HPDE6-E6E7 (cell line): Measurements from ENCODE around the gene TMEM14C.

ENCODE experiments used
- DNase-seq: peaks from one replicate; pipeline ENCODE4 v3.0.0; 2011; ENCODE audit warnings: missing footprints; ENCODE audit errors: extremely low spot score

The TMEM14C gene

DNA sequence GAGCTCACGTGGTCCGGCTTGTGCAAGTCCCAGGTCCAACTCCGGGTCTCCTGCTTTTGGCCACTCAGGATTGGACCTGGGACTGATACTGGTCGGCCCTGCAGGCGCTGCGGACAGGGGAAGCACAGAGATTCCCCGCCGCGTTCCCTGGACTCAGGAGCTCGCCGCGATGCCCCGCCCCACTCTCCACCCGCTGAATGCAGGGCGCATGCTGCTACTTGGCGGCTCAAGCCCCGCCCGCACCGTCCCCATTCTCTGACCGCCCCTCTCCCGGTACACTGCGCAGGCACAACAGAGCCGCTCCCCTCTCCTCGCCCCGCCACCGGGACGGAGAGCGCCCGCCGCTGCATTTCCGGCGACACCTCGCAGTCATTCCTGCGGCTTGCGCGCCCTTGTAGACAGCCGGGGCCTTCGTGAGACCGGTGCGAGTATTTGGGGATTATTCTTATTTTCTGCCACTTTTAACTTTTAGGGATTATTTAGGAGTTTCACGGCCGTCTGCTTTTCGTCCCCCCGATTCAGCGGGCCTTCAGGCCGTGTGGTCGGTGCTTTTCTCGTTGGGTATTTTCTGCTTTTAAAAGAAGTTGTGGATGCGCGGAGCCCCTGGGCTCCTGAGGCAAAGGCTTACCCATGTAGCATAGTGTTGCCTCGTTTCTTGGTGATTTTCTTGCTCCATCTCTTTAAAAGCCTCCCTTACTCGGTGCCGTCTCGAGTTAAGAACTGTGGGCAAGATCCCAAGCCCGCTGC is at the start of gene TMEM14C:
Gene TMEM14C (plus strand): TSS at position 251 of the 747 bp plus-strand sequence. CDS start 1,544 bp downstream, outside the sequence.
- DNase-seq, result peak; percentile 96

DNA sequence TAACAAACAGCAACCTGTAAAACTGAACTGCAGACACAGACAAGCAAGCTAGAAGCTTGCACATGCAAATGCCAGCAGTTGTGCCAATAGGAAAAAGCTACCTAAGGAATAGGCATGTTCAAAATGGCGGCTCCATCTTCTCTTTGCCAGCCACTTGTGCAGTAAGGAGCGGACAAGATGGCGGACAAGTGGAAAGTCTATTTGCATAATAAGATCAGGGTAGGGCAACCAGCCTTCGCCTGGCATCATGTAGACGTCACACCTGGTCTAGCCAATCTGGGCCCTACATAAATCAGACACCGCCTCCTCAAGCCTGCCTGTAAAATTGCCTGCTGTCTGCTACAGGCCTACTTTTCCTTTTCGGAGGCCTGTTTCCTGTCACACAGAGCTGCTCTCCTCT is 46.5 kb upstream of the TMEM14C start:
- DNase-seq, result no peak

DNA sequence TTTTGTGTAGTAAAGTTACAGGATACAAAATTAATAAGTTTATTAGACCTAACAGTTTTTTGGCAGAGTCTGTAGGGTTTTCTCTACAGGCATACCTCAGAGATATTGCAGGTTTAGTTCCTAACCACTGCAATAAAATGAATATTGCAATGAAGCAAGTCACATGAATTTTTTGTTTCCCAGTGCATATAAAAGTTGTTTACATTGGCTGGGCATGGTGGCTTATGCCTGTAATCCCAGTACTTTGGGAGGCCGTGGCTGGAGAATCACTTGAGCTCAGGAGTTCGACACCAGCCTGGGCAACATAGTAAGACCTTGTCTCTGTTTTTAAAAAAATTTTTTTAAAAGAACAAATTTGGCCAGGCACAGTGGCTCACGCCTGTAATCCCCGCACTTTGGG is 44.4 kb upstream of the TMEM14C start:
- no peak for DNase-seq

DNA sequence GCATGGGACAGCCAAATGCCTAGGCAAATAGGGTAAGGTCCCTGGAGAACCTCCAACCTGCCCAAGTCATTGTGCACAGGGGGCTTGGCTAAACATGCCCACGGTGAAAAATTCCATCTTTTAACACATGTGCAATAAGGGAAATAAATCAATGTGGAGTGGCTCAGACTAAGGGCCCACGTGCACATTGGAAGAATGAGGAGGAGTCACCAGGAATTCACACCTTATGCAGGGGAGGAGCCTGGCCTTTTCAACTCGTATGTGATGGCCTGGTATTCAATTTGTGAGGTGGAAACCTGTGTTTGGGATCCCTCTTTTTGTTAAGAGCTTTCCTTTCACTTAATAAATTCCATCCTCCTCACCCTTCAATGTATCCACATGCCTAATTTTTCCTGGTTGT is 41.1 kb upstream of the TMEM14C start:
- no peak for DNase-seq

DNA sequence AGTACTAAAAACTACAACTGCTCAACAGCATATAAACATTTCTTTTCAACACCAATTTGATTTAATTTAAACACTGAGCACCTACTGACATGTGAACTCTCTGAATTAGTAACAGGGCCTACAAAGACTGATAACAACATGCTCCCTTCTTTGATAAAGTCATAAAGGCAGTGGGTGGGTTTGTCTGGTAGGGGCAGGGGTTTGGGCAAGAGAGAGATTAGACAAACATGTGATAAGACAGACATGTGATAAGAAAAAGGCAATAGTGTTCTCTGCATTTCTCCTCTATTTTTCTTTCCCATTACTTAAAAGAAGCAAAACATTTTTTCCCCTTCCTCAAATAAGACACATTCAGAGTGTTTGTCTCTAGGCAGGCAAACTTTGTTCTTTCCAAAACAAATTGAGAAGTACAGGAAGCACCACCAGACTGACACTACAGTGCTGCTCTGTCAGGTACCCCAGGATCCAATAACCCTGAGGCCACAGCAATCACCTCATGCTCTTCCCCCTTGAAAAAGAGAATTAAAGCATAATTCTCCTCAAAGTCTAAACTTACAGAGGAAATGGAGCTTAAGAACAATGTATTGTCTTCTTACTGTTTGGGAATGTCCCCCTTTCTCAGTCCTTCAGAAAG is 40.4 kb upstream of the TMEM14C start:
- no peak for DNase-seq

DNA sequence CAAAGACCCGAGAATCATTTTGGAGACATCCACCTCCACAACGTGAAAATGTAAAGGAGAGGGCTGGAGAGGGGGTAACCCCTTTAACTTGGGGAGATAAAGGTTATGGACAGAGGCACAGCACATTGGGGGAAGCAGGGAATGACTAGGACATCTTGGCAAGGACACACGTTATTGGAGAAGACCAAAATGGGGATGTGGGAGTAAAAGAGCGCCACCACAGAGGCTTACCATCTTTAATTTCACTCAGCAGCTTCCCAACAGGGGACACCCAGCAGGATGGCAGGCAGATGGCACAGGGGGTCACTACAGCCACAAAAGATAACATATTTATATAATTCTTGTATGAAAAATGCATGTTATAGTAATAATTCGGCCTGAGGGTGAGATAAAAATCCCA is 38.3 kb upstream of the TMEM14C start:
- no peak for DNase-seq

DNA sequence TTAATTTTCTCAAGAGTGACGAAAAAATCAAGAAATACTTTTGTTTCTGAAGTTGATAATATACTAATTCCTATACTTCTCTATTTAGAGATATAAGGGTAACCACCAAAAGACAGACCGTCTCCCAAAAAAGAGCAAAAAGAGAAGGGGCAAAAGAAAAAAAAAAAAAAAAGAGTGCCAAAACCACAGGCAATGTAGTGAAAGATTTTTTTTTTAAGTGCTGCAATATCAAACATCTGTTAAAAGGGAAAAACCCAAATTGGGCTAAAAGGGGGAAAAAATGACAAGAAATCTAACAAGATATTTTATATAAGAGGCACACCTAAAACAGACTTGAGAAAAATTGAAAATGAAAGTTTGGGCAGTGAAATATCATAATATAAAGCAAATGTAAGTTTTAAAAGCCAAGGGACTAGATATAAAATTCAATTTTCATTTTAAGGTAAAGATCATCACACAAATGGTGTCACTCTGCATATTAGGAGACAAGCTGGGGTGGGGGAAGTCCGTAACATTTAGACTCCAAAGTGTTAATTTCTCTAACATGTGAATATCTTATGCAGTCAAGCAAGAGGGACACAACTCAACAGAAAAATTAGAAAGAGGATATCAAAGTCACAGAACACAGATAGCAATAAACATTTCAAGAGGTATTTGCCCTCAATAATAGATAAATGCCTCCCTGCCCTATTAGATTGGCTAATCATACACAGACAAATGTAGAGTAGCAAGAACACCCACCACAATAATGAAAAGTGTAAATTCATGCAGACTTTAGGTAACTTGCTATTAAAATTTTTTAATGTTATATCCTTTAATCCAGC is 37.6 kb upstream of the TMEM14C start:
- DNase-seq, result no peak

DNA sequence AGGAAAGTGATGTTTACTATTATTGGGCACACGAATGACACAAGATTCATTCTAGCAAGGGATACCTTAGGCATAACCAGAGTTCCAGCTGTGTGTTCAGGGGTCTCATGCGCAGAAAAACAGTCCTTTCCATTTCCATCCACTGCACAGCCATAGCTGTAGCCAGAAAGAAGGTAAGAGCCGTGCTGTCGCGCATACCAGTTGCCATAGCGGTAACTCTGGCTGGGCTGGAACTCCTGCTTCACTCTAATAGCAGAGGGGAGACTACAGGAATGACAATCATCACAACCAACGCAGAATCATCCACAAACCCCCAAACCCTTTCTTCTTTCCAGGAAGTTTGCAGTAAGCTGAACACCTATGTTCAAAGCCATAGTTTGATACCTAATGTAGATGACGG is 36.0 kb upstream of the TMEM14C start:
- no peak for DNase-seq

DNA sequence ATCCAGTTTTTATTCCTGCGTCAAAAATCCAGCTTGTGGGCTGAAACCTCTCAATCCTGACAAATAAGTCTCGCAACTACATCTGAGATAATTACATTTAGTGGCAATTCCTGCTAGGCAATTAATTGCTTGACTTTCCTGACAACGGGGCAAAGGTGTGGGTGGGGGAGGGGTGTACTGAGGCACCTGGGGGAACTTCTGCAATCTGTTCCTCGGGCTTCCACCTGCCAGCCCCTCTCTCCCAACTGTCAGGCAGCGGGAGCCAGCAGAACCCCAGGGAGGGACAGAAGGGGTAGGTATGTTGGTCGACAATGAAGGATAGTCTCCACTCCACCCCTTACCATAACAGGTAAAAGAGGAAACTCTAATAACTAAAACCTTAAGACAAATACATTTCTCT is 35.3 kb upstream of the TMEM14C start:
- DNase-seq, result no peak

DNA sequence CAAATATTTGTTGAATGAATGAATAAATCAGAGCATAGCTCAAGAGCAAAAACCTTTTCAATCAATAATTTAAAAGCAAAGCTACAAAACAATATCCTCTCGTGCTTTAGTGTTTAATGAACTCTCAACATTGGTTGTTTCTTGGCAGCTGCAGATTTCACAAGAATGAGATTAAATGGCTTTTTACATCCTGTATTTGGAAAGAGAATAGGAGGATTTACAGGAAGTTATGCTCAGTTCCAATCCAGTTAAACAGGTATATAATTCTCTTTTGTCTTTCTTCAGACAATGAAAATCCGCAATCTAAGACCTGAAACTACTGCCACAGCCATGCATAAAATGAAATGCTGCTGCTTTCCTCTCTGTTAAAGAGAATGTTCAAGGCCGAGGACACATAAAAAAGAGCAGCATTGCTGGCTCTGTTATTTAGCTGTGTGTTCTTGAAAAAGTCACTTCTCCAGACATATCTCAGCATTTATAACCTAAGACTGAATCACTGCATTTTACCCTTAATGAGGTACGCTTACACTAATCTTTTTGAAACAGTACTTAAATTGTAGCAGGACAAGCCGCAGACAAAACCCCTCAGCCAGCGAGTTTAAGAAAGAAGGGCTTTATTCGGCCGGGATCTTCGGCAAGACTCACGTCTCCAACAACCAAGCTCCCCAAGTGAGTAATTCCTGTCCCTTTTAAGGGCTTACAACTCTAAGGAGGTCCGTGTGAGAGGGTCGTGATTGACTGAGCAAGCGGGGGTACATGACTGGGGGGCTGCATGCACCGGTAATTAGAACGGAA is 32.0 kb upstream of the TMEM14C start:
- no peak for DNase-seq

DNA sequence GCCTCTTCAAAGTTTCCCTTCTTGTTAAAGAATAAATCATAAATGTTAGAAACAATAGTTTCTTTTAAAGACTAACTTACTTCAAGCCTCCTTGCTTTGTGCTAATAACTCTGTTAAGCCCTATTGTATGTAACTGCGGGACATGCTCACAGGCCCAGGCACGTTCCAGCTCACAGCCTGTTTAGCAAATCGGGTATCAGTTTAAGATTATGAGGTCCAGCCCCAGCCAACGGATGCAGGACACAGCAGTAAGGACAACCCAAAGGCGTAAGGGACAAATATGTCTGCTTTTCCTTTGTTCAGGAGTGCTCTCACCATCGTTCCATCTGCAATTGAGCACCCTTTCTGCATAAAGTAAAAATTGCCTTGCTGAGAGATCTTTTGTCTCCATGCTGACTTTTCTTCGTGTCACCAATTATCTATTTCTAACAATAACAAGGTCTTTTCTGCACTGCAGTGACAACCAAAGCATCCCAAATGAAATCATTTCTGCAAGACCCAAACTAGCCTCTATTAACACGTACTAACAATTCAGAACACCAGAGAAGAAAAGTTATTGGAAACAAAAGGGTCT is 29.8 kb upstream of the TMEM14C start:
- no peak for DNase-seq

DNA sequence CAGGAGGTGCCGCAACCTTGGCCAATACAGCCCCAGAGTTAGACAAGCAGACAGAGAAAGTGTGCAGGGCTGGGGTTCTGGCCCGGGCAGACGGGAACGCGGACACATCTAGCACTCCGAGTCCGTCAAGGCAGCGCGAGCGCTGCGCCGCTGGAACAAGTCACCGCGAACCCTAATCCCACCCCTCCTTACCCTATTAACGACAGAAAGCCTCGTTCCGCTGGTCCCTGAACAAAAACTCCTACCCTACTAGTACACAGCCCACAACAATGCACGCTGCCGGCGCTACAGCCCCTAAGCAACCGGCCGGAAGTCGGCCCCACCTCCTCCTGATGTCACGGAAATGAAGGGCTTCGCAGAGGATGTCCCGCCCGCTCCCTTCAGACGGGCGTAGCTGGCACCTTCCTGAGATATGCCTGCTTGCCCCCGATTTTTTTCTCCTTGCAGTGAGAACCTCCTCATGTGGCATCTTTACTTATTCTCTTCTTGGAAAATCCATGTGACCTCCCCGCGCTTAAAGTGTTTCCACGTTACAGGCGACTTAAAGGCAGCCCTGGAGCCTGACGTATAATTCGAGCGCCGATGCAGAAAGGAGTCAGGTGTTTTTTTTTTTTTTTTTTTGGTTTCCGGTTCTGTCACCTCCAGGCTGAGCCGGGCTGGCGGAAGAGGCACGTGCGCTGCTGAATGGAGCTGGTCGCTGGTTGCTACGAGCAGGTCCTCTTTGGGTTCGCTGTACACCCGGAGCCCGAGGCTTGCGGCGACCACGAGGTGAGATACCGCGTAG is 28.4 kb upstream of the TMEM14C start, which contains the start of the genes C6orf52 and PAK1IP1:
Gene C6orf52 (minus strand): TSS at position 315 of the 784 bp plus-strand sequence. CDS start 7,066 bp downstream, outside the sequence.
Gene PAK1IP1 (plus strand): TSS at position 671 of the 784 bp plus-strand sequence. CDS start 14 bp downstream, at position 685.
- DNase-seq, result peak; percentile 93

DNA sequence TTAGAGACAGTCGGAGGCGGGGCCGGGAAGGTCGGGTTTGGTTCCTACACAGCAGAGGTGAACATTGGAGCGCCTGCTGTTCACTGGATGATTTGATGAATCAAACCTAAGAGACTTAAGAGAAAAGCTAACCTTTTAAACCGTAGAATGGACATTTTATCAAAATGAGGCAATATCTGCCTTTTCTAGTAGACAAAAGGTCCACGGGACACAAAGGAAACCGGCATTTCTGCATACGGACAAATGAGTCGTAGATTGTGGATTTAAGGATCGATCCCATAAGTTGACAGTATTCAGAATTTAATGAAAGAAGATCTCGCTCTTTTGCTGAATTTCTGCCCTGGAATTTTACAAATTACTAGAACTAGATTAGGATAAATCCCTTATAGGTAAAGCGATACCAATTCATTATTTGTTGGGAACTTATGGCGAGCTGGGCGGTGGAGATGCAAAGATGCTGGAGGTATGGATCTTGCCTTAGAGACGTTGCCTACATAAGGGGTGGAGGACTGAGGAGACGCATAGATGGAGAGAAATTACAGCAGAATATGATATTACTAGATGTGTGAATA is 27.7 kb upstream of the TMEM14C start:
- no peak for DNase-seq

DNA sequence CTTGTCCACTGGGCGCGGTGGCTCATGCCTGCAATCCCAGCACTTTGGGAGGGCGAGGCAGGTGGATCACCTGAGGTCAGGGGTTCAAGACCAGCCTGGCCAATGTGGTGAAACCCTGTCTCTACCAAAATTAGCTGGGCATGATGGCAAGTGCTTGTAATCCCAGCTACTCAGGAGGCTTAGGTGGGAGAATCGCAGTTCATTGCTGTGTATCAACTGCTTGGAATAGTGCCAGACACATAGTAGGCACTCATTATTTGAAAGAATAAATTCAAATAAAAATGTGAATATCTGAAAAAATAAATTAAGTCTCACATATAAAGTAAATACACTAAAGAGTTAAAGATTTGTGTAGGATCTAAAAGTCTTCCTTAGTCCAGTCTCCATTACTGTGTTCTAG is 26.2 kb upstream of the TMEM14C start:
- DNase-seq, result no peak

DNA sequence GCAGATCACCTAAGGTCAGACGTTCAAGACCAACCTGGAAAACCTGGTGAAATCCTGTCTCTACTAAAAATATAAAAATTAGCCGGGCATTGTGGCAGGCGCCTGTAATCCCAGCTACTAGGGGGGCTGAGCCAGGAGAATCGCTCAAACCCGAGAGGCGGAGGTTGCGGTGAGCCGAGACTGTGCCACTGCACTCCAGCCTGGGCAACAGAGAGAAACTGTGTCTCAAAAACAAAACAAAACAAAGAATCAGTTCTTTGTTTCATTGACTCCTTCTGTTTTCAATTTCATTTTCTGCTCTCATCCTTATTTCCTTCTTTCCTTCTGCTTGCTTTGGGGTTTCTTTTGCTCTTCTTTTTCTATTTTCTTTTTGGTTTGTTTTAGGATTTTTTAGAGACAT is 8.9 kb upstream of the TMEM14C start:
- no peak for DNase-seq

DNA sequence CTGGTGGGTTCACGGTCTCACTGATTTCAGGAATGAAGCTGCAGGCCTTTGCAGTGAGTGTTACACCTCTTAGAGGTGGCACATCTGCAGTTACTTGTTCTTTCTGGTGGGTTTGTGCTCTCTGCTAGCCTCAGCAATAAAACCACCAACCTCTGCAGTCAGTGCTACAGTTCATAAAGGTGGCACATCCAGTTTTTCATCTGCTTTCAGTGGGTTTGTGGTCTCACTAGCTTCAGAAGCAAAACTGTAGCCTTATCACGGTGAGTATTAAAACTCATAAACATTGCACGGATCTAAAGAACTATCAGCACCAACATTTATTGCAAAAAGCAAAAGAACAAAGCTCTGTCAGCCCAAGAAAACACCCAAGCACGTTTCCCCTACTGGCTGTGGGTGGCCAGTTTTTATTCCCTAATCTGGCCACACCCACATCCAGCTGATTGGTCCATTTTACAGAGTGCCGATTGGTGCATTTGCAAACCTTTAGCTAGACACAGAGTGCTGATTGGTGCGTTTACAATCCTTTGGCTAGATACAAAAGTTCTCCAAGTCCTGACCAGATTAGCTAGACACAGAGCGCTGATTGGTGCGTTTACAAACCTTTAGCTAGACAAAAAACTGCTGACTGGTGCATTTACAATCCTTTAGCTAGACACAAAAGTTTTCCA is 3.4 kb upstream of the TMEM14C start:
- DNase-seq, result no peak

DNA sequence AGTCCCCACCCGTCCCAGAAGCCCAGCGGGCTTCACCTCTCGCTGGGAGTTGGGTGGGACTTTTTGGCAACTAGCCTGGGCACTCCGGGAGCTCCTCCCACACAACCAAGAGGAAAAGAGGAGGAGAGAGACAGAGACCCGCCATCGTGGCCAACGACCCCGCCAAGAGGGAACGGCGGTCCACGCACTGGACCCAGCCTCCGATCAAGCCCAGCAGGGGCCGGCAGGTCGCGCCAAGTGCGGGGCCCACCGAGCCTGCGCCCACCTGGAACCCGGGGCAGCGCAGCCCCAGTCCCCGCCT is 3.0 kb upstream of the TMEM14C start:
- no peak for DNase-seq

DNA sequence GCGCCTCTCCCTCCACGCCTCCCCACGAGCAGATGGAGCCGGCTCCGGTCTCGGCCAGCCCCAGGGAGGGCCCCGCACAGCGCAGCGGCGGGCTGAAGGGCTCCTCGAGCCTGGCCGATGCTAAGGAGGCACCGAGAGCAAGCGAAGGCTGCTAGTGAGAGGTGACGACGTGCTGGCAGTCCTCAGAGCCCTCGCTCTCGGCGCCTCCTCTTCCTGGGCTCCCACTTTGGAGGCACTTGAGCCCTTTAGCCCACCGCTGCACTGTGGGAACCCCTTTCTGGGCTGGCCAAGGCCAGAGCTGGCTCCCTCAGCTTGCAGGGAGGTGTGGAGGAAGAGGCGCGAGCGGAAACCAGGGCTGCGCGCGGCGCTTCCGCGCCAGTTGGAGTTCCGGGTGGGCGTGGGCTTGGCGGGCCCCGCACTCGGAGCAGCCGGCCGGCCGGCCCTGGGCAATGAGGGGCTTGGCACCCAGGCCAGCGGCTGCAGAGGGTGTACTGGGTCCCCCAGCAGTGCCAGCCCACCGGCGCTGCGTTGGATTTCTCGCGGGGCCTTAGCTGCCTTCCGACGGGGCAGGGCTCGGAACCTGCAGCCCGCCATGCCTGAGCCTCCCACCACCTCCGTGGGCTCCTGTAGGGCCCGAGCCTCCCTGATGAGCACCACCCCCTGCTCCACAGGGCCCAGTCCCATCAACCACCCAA is 2.5 kb upstream of the TMEM14C start:
- DNase-seq, result no peak
